ENCODE measurements around the gene R3HDM4. TPM values are rescaled to one million over a fixed set of nuclear protein-coding genes. Genes with fewer than 3 reads are reported as not detected.

The R3HDM4 gene
- total RNA-seq, 4 donors from 2014 or later, result 24.1 to 37.3 (median 26.8) TPM

DNA sequence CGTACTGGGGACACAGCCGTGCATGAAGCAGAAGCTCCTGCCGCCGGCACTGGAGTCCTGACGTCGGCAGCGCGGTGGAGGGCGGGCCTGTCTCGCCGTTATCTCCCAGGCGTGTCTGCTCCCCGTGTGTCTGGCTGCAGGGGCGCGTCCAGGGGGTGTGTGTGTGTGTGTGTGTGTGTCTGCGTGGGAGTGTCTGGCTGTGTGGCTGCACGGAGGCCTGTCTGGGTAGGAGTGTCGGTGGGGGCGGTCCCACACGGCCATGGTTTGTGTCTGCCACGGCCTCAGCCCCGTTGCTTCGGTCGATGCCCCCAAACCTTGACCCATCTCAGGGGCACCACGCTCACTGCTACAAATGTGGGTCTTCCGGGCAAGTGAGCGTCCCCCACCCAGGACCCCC lies 31.1 kb upstream of the R3HDM4 start:
- TF ChIP-seq, protein P1, sequence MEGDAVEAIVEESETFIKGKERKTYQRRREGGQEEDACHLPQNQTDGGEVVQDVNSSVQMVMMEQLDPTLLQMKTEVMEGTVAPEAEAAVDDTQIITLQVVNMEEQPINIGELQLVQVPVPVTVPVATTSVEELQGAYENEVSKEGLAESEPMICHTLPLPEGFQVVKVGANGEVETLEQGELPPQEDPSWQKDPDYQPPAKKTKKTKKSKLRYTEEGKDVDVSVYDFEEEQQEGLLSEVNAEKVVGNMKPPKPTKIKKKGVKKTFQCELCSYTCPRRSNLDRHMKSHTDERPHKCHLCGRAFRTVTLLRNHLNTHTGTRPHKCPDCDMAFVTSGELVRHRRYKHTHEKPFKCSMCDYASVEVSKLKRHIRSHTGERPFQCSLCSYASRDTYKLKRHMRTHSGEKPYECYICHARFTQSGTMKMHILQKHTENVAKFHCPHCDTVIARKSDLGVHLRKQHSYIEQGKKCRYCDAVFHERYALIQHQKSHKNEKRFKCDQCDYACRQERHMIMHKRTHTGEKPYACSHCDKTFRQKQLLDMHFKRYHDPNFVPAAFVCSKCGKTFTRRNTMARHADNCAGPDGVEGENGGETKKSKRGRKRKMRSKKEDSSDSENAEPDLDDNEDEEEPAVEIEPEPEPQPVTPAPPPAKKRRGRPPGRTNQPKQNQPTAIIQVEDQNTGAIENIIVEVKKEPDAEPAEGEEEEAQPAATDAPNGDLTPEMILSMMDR (IDR thresholded peaks at IDR 0.05; ENCODE audit: low read depth), result no peak

DNA sequence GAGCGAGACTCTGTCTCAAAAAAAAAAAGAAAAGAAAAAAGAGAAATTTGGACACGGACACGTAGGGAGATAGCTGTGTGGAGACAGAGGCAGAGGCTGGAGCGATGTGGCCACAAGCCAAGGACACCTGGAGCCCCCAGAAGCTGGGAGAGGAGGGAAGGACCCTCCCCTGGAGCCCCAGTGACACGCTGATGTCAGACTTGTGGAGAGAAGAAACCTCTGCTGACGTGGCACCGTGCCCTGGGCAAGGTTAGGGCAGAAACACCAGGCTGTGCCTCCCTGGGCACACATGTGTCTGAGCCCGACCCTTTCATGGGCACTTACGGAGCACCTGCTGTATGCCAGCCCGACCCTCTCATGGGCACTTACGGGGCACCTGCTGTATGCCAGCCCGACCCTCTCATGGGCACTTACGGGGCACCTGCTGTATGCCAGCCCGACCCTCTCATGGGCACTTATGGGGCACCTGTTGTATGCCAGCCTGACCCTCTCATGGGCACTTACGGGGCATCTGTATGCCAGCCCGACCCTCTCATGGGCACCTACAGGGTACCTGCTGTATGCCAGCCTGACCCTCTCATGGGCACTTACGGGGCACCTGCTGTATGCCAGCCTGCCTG lies 30.6 kb upstream of the R3HDM4 start:
- TF ChIP-seq, protein P1 (IDR thresholded peaks at IDR 0.05; ENCODE audit: low read depth), result no peak

DNA sequence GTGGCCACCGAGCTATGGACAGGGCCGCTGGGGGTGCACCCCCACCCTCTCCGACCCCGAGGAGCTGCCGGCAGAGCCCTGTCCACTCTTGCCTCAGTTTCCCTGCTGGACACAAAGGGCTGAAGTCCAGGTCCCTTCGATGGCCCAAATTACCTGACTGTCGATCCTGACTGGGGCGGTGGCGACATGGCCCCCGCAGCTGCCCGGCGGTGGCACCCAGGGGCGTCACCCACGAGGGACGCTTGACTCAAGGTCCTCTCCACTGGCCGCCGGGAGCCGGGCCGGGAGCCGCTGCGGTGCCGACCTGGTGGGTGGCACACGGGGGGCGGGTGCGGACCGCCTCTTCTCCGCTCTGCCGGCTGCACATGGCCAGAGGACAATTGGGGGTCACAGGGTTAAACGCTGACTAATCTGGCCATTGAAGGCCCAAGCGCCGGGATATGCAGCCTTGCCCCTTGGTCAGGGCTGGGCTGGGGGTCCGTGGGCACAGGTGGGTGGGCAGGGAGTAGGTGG lies 29.2 kb upstream of the R3HDM4 start:
- TF ChIP-seq, protein P1 (IDR thresholded peaks at IDR 0.05; ENCODE audit: low read depth), result no peak

DNA sequence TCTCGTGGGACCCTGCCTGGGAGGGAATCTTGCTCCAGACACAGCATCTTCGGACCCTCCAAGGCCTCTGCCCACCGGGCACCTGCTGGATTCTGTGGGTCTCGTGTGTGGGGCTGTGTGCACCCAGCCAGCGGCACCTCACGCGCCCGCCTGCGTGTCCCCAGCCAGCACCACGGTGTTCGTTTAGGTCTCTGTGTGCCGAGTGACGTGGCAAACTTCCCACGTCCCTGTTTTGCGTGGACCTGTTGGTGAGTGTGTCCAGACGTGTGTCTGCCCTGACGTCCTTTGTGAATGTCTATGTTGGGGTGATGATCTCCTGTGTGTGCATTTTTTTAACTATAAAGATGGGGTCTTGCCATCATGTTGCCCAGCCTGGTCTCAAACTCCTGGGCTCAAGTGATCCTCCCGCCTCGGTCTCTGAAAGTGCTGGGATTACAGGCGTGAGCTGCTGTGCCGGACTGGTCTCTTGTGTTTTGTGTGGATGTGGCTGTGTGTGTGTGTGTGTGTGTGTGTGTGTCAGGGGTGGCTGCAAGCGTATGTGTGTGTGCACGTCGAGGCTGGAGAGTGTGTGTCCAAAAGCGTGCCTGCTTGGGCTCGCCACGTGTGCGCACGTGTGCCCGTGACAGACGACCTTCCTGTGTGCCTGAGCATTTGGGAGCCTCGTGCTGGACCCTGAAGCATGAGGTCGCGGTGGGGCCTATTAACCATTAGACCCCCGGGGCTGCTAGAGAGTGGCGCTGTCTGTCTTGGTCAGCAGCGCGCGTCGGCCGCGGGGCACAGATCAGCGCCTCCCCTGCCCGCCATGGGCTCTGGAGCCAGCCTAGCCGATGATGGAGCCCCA lies 28.5 kb upstream of the R3HDM4 start:
- TF ChIP-seq, protein P1 (IDR thresholded peaks at IDR 0.05; ENCODE audit: low read depth), result no peak

DNA sequence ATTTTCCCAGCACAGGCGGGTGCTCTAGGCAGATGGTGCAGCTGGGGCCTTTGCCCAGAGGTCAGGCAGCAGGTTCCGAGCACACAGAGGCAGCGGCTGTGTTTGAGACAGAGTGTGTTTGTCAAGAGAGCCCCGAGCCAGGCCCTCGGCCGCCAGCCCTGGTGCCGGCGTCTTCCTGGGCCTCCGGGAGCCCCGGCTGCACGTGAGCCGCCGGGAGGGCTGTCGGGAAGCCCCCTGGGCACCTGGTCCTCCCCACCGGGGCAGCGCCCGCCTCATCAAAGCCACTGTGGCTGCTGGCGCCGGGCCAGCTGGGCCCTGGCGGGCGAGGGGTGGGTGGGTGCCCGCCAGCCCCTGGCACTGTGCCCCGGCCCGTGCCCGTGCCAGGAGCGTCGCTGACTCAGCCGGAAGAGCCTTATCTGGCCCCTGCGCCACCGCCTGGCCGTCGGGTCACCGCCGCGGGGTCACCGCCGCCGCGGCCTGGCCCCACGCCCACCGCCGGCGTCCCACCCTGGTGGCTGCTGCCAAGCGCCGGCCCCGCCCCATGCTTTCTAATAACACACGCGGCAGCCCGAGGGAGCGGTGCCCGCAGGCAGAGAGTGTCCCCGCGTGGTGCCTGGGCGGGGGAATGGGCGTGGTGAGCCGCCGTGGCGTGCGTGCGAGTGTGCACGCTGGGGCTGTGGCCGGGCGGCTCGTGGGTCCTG lies 27.7 kb upstream of the R3HDM4 start:
- TF ChIP-seq, protein P1 (IDR thresholded peaks at IDR 0.05; ENCODE audit: low read depth), result no peak

DNA sequence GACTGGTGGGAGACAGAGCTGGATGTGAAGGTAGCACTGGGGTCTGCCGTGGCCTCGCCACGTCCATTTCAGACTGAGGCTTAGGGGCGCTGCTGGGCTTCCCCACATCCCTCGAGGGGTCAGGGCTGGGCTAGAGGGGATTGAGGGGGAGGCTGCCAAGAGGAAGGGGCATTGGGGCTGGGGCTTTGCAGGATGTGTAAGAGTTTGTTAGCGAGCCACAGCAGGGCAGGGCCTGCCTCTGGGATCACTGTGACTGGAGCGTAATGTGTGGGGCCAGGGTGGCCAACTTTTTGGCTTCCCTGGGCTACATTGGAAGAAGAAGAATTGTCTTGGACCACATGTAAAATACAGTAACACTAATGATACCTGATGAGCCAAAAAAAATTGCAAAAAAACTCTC lies 26.9 kb upstream of the R3HDM4 start:
- TF ChIP-seq, protein P1 (IDR thresholded peaks at IDR 0.05; ENCODE audit: low read depth), result no peak

DNA sequence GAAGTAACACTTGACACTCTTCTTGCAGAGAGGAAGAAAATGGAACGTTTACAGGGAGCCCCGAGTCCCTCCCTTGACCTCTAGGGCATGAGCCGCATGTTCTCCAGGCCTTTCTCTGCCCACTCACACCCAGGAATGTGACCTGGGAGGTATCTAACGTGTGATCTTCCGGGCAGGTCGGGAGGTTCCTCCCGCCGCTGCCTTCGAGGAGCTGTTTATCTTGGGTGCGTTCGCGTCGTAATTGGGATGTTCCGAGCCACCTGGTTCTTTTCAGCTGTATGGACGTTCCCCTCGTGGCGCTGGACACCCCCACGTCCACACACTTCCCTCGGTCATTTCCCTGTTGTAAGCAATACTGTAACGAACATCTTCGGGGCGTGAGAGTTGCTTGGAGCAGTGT lies 26.4 kb upstream of the R3HDM4 start:
- TF ChIP-seq, protein P1 (IDR thresholded peaks at IDR 0.05; ENCODE audit: low read depth), result no peak
